Left ventricle myocardium inferior (tissue), 1 donor: ENCODE results near the gene COMP. TPM values are rescaled to one million over a fixed set of nuclear protein-coding genes. Genes with fewer than 3 reads are reported as not detected.

Experiments used
- DNase-seq: peaks from one replicate; pipeline ENCODE4 v3.0.0-alpha.2; 2020
- H3K27ac ChIP-seq: fragments of 200-600 bp; replicated peaks from 2 replicates; pipeline ENCODE4 v1.8.0; 2021
- H3K27me3 ChIP-seq: fragments of 200-600 bp; 2 replicates; pipeline ENCODE4 v1.8.0; 2021; ENCODE audit warnings: low read depth
- H3K36me3 ChIP-seq: fragments of 200-600 bp; 2 replicates; pipeline ENCODE4 v1.8.0; 2021
- H3K4me1 ChIP-seq: fragments of 200-600 bp; 2 replicates; pipeline ENCODE4 v1.8.0; 2021
- H3K4me3 ChIP-seq: fragments of 200-600 bp; 2 replicates; pipeline ENCODE4 v1.8.0; 2021; ENCODE audit warnings: mild to moderate bottlenecking, moderate library complexity
- H3K9me3 ChIP-seq: fragments of 200-600 bp; replicated peaks from 2 replicates; pipeline ENCODE4 v1.8.0; 2021
- CTCF ChIP-seq: fragments of 200-600 bp; IDR thresholded peaks from 2 replicates; pipeline ENCODE4 v1.8.0; 2021; ENCODE audit warnings: antibody characterized with exemption, mild to moderate bottlenecking, borderline replicate concordance
- intact Hi-C: fragments of 100-400 bp; cut with micrococcal nuclease; formaldehyde crosslinking; loops from one replicate; pipeline ENCODE4 v1.11.0; 2022
- total RNA-seq: library from RNA; stranded (reverse); fragmentation: NEBNext Ultra II Directional; extraction: Animal tissue kit (Norgen Biotek cat#: 25700); gene quantifications from one replicate; pipeline ENCODE4 v1.2.1, GENCODE V29; 2021
- donor health status: DM: no; HTN: yes; CAD: no; lungs with severe emphysema.

Gene COMP
- total RNA-seq, 1 donor from 2014 or later: 1.2 TPM

- Histone ChIP-seq H3K9me3 (no peaks in the 10 kb centered on the region), H3K4me1 (no peaks in the 10 kb centered on the region), H3K4me3 (no peak overlapping the region), H3K27ac (no peak overlapping the region), H3K27me3 (peaks cover 81% of the 10 kb centered on the region), H3K36me3 (no peaks in the 10 kb centered on the region)
- no peak for TF ChIP-seq CTCF
- intact Hi-C loops: no loop called here
- no peak for DNase-seq
Observed at GRCh38 chr19:18802354-18802753, 11.2 kb upstream of the COMP start.

- no peak overlapping the region for H3K27ac ChIP-seq
Observed at GRCh38 chr19:18800636-18801035, 9.5 kb upstream of the COMP start.

DNA sequence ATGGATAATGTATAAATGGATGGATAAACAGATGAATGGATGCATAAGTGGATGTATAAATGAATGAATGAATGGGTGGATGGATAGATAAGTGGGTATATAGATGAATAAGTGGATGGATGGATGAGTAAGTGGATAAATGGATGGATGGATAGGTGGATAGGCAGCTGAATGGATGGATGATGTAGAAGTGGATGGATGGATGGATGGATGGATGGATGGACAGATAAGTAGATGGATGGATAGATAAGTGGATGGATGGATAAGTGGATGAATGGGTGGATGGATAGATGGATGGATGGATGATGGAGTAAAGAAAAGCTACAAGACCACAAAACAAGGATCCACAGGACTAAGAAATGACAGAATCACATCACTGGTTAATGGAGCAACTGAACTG is 9.0 kb upstream of the COMP start:
- H3K36me3 ChIP-seq: no peaks in the 10 kb centered on the region
- H3K4me1 ChIP-seq: peaks cover 6% of the 10 kb centered on the region
- H3K27me3 ChIP-seq: peaks cover 98% of the 10 kb centered on the region
- TF ChIP-seq CTCF: no peak
- no peak overlapping the region for H3K4me3 ChIP-seq
- no peak for DNase-seq
- no peak overlapping the region for H3K27ac ChIP-seq
- intact Hi-C loops: no loop called here
- H3K9me3 ChIP-seq: no peaks in the 10 kb centered on the region

More at GRCh38 chr19:18800636-18801035, 9.5 kb upstream of the COMP start:
- Histone ChIP-seq H3K27me3 (peaks cover 98% of the 10 kb centered on the region), H3K4me1 (peaks cover 2% of the 10 kb centered on the region), H3K9me3 (no peaks in the 10 kb centered on the region), H3K36me3 (no peaks in the 10 kb centered on the region), H3K4me3 (no peak overlapping the region)
- no peak for TF ChIP-seq CTCF
- intact Hi-C loops: no loop called here
- no peak for DNase-seq

- intact Hi-C loops: no loop called here
- peaks cover 98% of the 10 kb centered on the region for H3K27me3 ChIP-seq
- no peak for DNase-seq
- no peak for TF ChIP-seq CTCF
- H3K27ac ChIP-seq: no peak overlapping the region
- H3K9me3 ChIP-seq: no peaks in the 10 kb centered on the region
- peaks cover 6% of the 10 kb centered on the region for H3K4me1 ChIP-seq
- no peak overlapping the region for H3K4me3 ChIP-seq
- H3K36me3 ChIP-seq: no peaks in the 10 kb centered on the region
Observed at GRCh38 chr19:18799389-18799970, 8.4 kb upstream of the COMP start.

DNA sequence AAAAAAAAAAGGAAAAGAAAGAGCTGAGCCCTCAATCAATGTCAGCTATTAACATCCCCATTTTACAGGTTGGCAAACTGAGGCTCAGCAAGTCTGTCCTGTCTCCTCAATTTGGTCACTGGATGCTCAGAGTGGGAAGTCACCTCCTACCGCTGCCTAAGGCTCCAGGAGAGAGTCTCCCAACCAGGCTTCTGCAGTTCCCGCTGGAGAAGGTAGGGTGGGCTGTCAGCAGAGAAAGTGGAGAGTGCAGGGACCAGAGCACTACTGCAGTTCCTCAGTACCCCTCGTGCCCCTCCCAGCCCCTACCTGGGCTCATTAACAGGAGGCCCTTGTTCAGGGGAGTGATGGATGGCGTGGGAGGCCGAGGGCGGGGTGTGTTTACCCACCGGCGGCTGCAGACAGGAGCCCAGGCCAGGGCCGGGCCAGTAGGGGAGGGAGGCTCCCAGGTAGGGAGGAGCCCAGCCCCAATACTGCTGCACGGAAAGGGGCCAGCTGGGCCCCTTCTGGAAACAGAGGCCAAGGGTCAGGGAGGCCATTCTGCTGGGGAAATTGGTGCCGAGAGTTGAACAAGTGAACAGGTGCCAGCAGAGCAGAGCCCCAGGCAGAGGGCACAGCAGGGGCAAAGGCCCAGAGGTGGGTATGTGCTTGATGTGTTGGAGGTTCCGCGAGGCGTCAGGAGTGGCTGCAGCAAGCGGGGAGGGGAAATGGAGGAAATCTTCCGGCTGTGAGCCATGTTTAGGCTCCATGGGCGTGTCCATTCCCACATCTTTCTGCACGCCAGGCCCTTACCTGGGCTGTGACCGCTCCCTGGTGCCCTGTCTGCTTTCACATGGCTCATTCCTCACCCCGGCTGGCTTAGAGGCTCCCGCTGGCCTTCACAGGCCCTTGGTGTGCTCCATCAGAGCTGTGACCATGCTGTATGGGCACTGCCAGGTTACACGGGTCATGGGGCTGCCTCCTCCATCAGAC is 7.6 kb upstream of the COMP start:
- intact Hi-C loops: no loop called here
- H3K36me3 ChIP-seq: no peaks in the 10 kb centered on the region

More for the DNA sequence above, 7.6 kb upstream of the COMP start:
- H3K27ac ChIP-seq: no peak overlapping the region
- no peak for DNase-seq
- H3K4me3 ChIP-seq: no peak overlapping the region
- peaks cover 98% of the 10 kb centered on the region for H3K27me3 ChIP-seq
- TF ChIP-seq CTCF: no peak
- peaks cover 6% of the 10 kb centered on the region for H3K4me1 ChIP-seq
- H3K9me3 ChIP-seq: no peaks in the 10 kb centered on the region
